ENCODE results near the gene HMGCS1.

GRCh38 chr5:43302481-43302880 is 10.7 kb downstream of the HMGCS1 start:
- TF ChIP-seq CTCF (conservative IDR thresholded peaks at IDR 0.05) (no peak), ZFX (IDR thresholded peaks at IDR 0.05) (no peak)

Measured in C4-2B (cell line).